K562 (cell line): ENCODE results near the gene HHIPL2. TPM values are rescaled to one million over a fixed set of nuclear protein-coding genes. Genes with fewer than 3 reads are reported as not detected.

Experiments used
- ATF6 ChIP-seq: sonication (generic); formaldehyde crosslinking; IDR thresholded peaks from 2 replicates; pipeline ENCODE4 v1.4.0; 2020; ENCODE audit warnings: mild to moderate bottlenecking, missing genetic modification reagents
- CLOCK ChIP-seq: fragments of 250-450 bp; sonication (Bioruptor Pico); IDR thresholded peaks from 2 replicates; pipeline ENCODE4 v1.4.0; 2020; ENCODE audit warnings: mild to moderate bottlenecking, moderate library complexity, borderline replicate concordance
- COPS2 ChIP-seq: fragments of 450-650 bp; conservative IDR thresholded peaks from 2 replicates; pipeline ENCODE4 v1.6.1; 2016; ENCODE audit warnings: mild to moderate bottlenecking, moderate library complexity
- CREBBP ChIP-seq: IDR thresholded peaks from one replicate; pipeline ENCODE4 v1.6.1; 2012; ENCODE audit warnings: low read depth, mild to moderate bottlenecking, control low read depth, inconsistent platforms, low read length
- GTF3C2 ChIP-seq: IDR thresholded peaks from 3 replicates; pipeline ENCODE4 v1.6.1; 2011; ENCODE audit warnings: borderline replicate concordance, mild to moderate bottlenecking, moderate library complexity; ENCODE audit not compliant: insufficient read length; ENCODE audit errors: extremely low read depth
- JUNB ChIP-seq: fragments of 450-650 bp; formaldehyde crosslinking; conservative IDR thresholded peaks from 2 replicates; pipeline ENCODE4 v1.4.0; 2020; ENCODE audit warnings: mild to moderate bottlenecking
- LCOR ChIP-seq: sonication (generic); formaldehyde crosslinking; IDR thresholded peaks from 2 replicates; pipeline ENCODE4 v1.8.0; 2022; ENCODE audit warnings: mild to moderate bottlenecking, missing genetic modification reagents
- MEIS2 ChIP-seq: fragments of 450-650 bp; IDR thresholded peaks from 2 replicates; pipeline ENCODE4 v1.6.1; 2014; ENCODE audit warnings: mild to moderate bottlenecking; ENCODE audit not compliant: partially characterized antibody
- NFRKB ChIP-seq: fragments of 450-650 bp; IDR thresholded peaks from 2 replicates; pipeline ENCODE4 v1.6.1; 2016; ENCODE audit warnings: low read depth
- NR2C2 ChIP-seq, 2 experiments: fragments of 200-800 bp in 1 of 2; sonication (Bioruptor generic) in 1 of 2; sonication (generic) in 1 of 2; formaldehyde crosslinking in 1 of 2; IDR thresholded peaks; 2 replicates each; pipeline versions ENCODE4 v1.6.1 to v1.8.0; 2016 to 2022; ENCODE audit warnings: mild to moderate bottlenecking in 1 of 2, missing compliant biosample characterization in 1 of 2, missing genetic modification characterization in 1 of 2, missing genetic modification reagents in 1 of 2
- PHF20 ChIP-seq: fragments of 450-650 bp; IDR thresholded peaks from 2 replicates; pipeline ENCODE4 v1.6.1; 2018; ENCODE audit not compliant: partially characterized antibody
- PPARD ChIP-seq: fragments of 250-450 bp; sonication (Bioruptor Pico); IDR thresholded peaks from 2 replicates; pipeline ENCODE4 v1.8.0; 2022; ENCODE audit warnings: inconsistent platforms, mild to moderate bottlenecking, moderate library complexity
- STAT5A ChIP-seq: IDR thresholded peaks from 2 replicates; pipeline ENCODE4 v1.6.1; 2012; ENCODE audit warnings: low read length, inconsistent platforms, borderline replicate concordance
- TRIM24 ChIP-seq, 2 experiments: fragments of 450-650 bp; IDR thresholded peaks; 2 replicates each; pipeline ENCODE4 v1.6.1; 2016
- polyA plus RNA-seq, 8 experiments: library from polyadenylated mRNA; depleted of rRNA in 4 of 8; stranded (reverse) in 5 of 8; unstranded in 3 of 8; fragments of >200 nt; fragmentation: Nextera tagmentation in 2 of 8; fragmentation: Illumina TruSeq in 1 of 8; extraction: Ambion mirVana in 2 of 8; extraction: Trizol in 1 of 8; gene quantifications; 2 replicates each; pipeline versions ENCODE4 v1.2.1 to v1.2.3, GENCODE V29; 2011 to 2014; ENCODE audit warnings: inconsistent platforms in 1 of 8, missing spikeins in 1 of 8
- total RNA-seq, 7 experiments: library from RNA; depleted of rRNA in 6 of 7; stranded (reverse); fragments of >200 nt in 6 of 7; fragmentation: Illumina TruSeq in 2 of 7; extraction: Trizol in 2 of 7; gene quantifications; 2 replicates each; pipeline versions ENCODE4 v1.2.1 to v1.2.3, GENCODE V29; 2011 to 2021; ENCODE audit warnings: low replicate concordance in 1 of 7
- TF ChIP-seq, protein P1 (sequence below), 2 experiments: fragments of 450-650 bp; IDR thresholded peaks; 2 replicates each; pipeline ENCODE4 v1.6.1; 2018; ENCODE audit warnings: mild to moderate bottlenecking in 2 of 2, low read depth in 1 of 2; ENCODE audit not compliant: partially characterized antibody in 2 of 2

Gene HHIPL2
- total and polyA plus RNA-seq, 9 of the 15 experiments (the other 6 are each of a cell fraction or from before 2014, with no cell fraction given): 0.05 to 0.60 (median 0.20) TPM; not detected in 1

DNA sequence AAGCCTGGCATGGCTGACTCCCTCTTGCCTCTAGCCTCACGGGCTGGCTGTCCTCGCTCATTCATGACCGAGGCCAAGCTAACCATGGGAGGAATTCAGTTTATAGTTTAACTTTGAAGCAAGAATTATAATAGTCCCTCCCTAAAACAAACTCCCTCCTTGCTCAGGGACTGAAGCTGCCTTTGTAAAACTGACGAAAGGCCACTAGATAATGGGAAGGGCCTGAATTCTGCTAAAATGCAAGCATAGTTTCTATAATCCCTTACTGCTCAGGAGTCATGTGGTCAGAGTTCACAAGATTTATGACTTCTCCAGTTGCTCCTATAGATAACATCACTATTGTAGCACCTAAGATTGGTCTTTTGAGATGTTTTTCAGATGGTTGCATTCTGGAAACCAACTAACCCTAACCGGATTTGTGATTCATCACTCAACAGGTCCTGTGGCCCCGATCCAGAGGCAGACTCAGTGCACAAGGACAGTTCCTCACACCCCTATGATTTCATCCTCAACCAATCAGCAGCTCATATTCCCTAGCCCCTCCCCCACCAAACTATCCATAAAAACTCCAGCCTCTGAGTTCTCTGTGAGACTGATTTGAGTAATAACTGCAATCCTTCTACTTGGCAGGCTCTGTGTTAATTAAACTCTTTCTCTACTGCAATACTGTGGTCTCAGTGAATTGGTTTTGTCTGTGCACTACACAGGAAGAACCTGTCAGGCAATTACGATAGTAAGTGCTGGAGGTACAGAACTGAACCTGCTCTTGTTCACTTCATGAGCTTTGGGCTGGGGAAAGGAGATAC is 26.4 kb downstream of the HHIPL2 start (continued):
- TF ChIP-seq COPS2 (no peak), MEIS2 (peak; percentile 93), LCOR (CRISPR knock-in tag) (no peak), GTF3C2 (no peak), PPARD (no peak), ATF6 (CRISPR knock-in tag) (no peak), NR2C2 (CRISPR knock-in tag; IDR thresholded peaks at IDR 0.05) (no peak), NR2C2 (tag; IDR thresholded peaks at IDR 0.05) (peak; percentile 72), CLOCK (CRISPR knock-in tag) (no peak), JUNB (no peak), TRIM24 (IDR thresholded peaks at IDR 0.05) (no peak), CREBBP (no peak), NFRKB (no peak), STAT5A (no peak), PHF20 (no peak)
- TF ChIP-seq, protein P1, sequence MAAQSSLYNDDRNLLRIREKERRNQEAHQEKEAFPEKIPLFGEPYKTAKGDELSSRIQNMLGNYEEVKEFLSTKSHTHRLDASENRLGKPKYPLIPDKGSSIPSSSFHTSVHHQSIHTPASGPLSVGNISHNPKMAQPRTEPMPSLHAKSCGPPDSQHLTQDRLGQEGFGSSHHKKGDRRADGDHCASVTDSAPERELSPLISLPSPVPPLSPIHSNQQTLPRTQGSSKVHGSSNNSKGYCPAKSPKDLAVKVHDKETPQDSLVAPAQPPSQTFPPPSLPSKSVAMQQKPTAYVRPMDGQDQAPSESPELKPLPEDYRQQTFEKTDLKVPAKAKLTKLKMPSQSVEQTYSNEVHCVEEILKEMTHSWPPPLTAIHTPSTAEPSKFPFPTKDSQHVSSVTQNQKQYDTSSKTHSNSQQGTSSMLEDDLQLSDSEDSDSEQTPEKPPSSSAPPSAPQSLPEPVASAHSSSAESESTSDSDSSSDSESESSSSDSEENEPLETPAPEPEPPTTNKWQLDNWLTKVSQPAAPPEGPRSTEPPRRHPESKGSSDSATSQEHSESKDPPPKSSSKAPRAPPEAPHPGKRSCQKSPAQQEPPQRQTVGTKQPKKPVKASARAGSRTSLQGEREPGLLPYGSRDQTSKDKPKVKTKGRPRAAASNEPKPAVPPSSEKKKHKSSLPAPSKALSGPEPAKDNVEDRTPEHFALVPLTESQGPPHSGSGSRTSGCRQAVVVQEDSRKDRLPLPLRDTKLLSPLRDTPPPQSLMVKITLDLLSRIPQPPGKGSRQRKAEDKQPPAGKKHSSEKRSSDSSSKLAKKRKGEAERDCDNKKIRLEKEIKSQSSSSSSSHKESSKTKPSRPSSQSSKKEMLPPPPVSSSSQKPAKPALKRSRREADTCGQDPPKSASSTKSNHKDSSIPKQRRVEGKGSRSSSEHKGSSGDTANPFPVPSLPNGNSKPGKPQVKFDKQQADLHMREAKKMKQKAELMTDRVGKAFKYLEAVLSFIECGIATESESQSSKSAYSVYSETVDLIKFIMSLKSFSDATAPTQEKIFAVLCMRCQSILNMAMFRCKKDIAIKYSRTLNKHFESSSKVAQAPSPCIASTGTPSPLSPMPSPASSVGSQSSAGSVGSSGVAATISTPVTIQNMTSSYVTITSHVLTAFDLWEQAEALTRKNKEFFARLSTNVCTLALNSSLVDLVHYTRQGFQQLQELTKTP (IDR thresholded peaks at IDR 0.05; ENCODE audit: low read depth in 1 of 2, partially characterized antibody in 2 of 2): no peak
